Gastroesophageal sphincter (tissue), 3 donors: ENCODE measurements around the gene KIFC3.

ENCODE experiments used
- POLR2A ChIP-seq, 2 donors: fragments of 450-650 bp; IDR thresholded peaks; one replicate each; pipeline ENCODE4 v1.6.1; 2017; ENCODE audit warnings: antibody characterized with exemption in 2 of 2, mild to moderate bottlenecking in 2 of 2, moderate library complexity in 1 of 2
- TF ChIP-seq, protein P1 (sequence below), 4 experiments: fragments of 200-600 bp in 2 of 4; fragments of 450-650 bp in 2 of 4; sonication (generic) in 1 of 4; IDR thresholded peaks; one replicate each; pipeline ENCODE4 v1.5.1; 2017 to 2019; ENCODE audit warnings: antibody characterized with exemption in 4 of 4, mild to moderate bottlenecking in 2 of 4, moderate library complexity in 2 of 4

DNA sequence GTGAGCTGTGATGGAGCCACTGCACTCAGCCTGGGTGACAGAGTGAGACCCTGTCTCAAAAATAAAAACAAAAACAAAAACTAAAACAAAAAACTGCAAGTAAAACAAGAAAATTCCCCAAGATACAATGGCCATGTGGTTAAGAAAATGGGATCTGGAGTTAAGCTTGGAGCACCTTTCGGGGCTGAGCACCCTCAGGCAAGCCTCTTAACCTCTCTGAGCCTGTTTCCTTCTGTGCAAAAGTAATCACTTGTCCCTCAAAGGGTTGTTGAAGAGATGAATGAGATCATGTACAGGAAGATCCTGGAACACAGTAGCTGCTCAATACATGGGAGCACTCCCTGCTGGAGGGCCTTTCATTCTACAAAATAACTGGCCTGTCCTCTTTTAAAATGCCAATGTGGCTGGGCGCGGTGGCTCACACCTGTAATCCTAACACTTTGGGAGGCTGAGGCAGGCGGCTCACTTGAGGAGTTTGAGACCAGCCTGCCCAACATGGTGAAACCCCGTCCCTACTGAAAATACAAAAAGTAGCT, 19.8 kb upstream of the KIFC3 start:
- TF ChIP-seq POLR2A (IDR thresholded peaks at IDR 0.05), result no peak
- TF ChIP-seq, protein P1, sequence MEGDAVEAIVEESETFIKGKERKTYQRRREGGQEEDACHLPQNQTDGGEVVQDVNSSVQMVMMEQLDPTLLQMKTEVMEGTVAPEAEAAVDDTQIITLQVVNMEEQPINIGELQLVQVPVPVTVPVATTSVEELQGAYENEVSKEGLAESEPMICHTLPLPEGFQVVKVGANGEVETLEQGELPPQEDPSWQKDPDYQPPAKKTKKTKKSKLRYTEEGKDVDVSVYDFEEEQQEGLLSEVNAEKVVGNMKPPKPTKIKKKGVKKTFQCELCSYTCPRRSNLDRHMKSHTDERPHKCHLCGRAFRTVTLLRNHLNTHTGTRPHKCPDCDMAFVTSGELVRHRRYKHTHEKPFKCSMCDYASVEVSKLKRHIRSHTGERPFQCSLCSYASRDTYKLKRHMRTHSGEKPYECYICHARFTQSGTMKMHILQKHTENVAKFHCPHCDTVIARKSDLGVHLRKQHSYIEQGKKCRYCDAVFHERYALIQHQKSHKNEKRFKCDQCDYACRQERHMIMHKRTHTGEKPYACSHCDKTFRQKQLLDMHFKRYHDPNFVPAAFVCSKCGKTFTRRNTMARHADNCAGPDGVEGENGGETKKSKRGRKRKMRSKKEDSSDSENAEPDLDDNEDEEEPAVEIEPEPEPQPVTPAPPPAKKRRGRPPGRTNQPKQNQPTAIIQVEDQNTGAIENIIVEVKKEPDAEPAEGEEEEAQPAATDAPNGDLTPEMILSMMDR (IDR thresholded peaks at IDR 0.05), result no peak
